ENCODE results near the gene CELA1. TPM values are rescaled to one million over a fixed set of nuclear protein-coding genes. Genes with fewer than 3 reads are reported as not detected.

Gene CELA1
- total and polyA plus RNA-seq, 2 experiments from 2014 or later, result not detected

- DNase-seq (ENCODE audit: low read depth in 1 of 2, low spot score in 1 of 2), result peak in 1 of 2 donors; percentile 90
- H3K4me1 ChIP-seq (ENCODE audit: low read depth), result peaks cover 8% of the 10 kb centered on the region
- no peak for TF ChIP-seq CTCF (IDR thresholded peaks at IDR 0.05; ENCODE audit: low read depth, low read length)
- no peaks in the 10 kb centered on the region for H3K27me3 ChIP-seq
- no peaks in the 10 kb centered on the region for H3K36me3 ChIP-seq
- H3K9me3 ChIP-seq (ENCODE audit: low read depth), result no peaks in the 10 kb centered on the region
- H3K4me3 ChIP-seq, result no peak overlapping the region
- H3K27ac ChIP-seq, result no peak overlapping the region
Measured at GRCh38 chr12:51368640-51369517, 22.4 kb upstream of the CELA1 start.

- Histone ChIP-seq H3K36me3 (no peaks in the 10 kb centered on the region), H3K27ac (no peak overlapping the region), H3K9me3 (ENCODE audit: low read depth) (no peaks in the 10 kb centered on the region), H3K4me1 (ENCODE audit: low read depth) (no peaks in the 10 kb centered on the region), H3K27me3 (no peaks in the 10 kb centered on the region), H3K4me3 (no peak overlapping the region)
- no peak for DNase-seq (ENCODE audit: low read depth in 1 of 2, low spot score in 1 of 2)
- TF ChIP-seq CTCF (IDR thresholded peaks at IDR 0.05; ENCODE audit: low read depth, low read length), result no peak
Measured at GRCh38 chr12:51365276-51365675, 18.8 kb upstream of the CELA1 start.

GRCh38 chr12:51364001-51364400, 17.5 kb upstream of the CELA1 start:
- Histone ChIP-seq H3K27ac (no peak overlapping the region), H3K36me3 (no peaks in the 10 kb centered on the region), H3K4me1 (ENCODE audit: low read depth) (no peaks in the 10 kb centered on the region), H3K4me3 (no peak overlapping the region), H3K27me3 (no peaks in the 10 kb centered on the region), H3K9me3 (ENCODE audit: low read depth) (no peaks in the 10 kb centered on the region)
- DNase-seq (ENCODE audit: low read depth in 1 of 2, low spot score in 1 of 2), result no peak
- TF ChIP-seq CTCF (IDR thresholded peaks at IDR 0.05; ENCODE audit: low read depth, low read length), result no peak

- H3K4me1 ChIP-seq (ENCODE audit: low read depth), result no peaks in the 10 kb centered on the region
- no peak for TF ChIP-seq CTCF (IDR thresholded peaks at IDR 0.05; ENCODE audit: low read depth, low read length)
Measured at GRCh38 chr12:51362747-51363342, 16.4 kb upstream of the CELA1 start.

GRCh38 chr12:51362307-51362706, 15.8 kb upstream of the CELA1 start:
- Histone ChIP-seq H3K4me3 (no peak overlapping the region), H3K9me3 (ENCODE audit: low read depth) (no peaks in the 10 kb centered on the region), H3K36me3 (no peaks in the 10 kb centered on the region), H3K27me3 (no peaks in the 10 kb centered on the region), H3K27ac (no peak overlapping the region), H3K4me1 (ENCODE audit: low read depth) (no peaks in the 10 kb centered on the region)
- DNase-seq (ENCODE audit: low read depth in 1 of 2, low spot score in 1 of 2), result no peak
- no peak for TF ChIP-seq CTCF (IDR thresholded peaks at IDR 0.05; ENCODE audit: low read depth, low read length)

More at GRCh38 chr12:51362747-51363342, 16.4 kb upstream of the CELA1 start:
- no peak for DNase-seq (ENCODE audit: low read depth in 1 of 2, low spot score in 1 of 2)
- no peak overlapping the region for H3K4me3 ChIP-seq
- no peaks in the 10 kb centered on the region for H3K36me3 ChIP-seq
- no peaks in the 10 kb centered on the region for H3K27me3 ChIP-seq
- no peaks in the 10 kb centered on the region for H3K9me3 ChIP-seq (ENCODE audit: low read depth)
- H3K27ac ChIP-seq, result no peak overlapping the region
